Fibroblast of upper back skin (primary cell): ENCODE results near the gene PSMA2.
A peak's percentile ranks its signal among the peaks of the same experiment; 100 is the strongest.
"Not testable (repeated sequence)": the region's sequence is repeated elsewhere in the genome, so short reads cannot be mapped to it uniquely, and the experiment has no call there.

ENCODE experiments used
- DNase-seq: peaks from one replicate; pipeline ENCODE4 v3.0.0-alpha.2; 2013

Gene PSMA2

GRCh38 chr7:42900842-42901241 lies 31.1 kb downstream of the PSMA2 start:
- DNase-seq = no peak

- no peak for DNase-seq
Observed at GRCh38 chr7:42893346-42894240, 38.4 kb downstream of the PSMA2 start.

- DNase-seq = no peak
Observed at GRCh38 chr7:42886893-42887505, 45.0 kb downstream of the PSMA2 start.

GRCh38 chr7:42886129-42886528 lies 45.8 kb downstream of the PSMA2 start:
- DNase-seq = peak; percentile 25

- DNase-seq = not testable (repeated sequence)
Observed at GRCh38 chr7:42885183-42885582, 46.8 kb downstream of the PSMA2 start.

- DNase-seq = peak; percentile 35
Observed at GRCh38 chr7:42883950-42884349, 48.0 kb downstream of the PSMA2 start.

- DNase-seq = no peak
Observed at GRCh38 chr7:42880392-42880791, 51.6 kb downstream of the PSMA2 start.

- DNase-seq = no peak
Observed at GRCh38 chr7:42878303-42878702, 53.7 kb downstream of the PSMA2 start.

GRCh38 chr7:42877862-42878261 lies 54.1 kb downstream of the PSMA2 start:
- DNase-seq = no peak

- DNase-seq = peak; percentile 61
Observed at GRCh38 chr7:42876182-42877068, 55.5 kb downstream of the PSMA2 start.

GRCh38 chr7:42869131-42870020 lies 62.6 kb downstream of the PSMA2 start:
- DNase-seq = no peak

GRCh38 chr7:42868480-42868879 lies 63.5 kb downstream of the PSMA2 start:
- DNase-seq = no peak
